Stimulated activated CD4-positive, alpha-beta T cell treated with anti-CD3 and anti-CD28 coated beads, Interleukin-12 subunit alpha, Interleukin-12 subunit beta, amount 100 ng/mL, for 48 hours (primary cell): ENCODE results near the gene TENM3.

ENCODE experiments used
- DNase-seq, 3 donors: peaks; one replicate each; pipeline ENCODE4 v3.0.0-alpha.2; 2020; ENCODE audit warnings: low read depth in 2 of 3, low spot score in 1 of 3

The TENM3 gene

GRCh38 chr4:182286035-182286434, 42.8 kb downstream of the TENM3 start:
- no peak for DNase-seq

- DNase-seq: no peak
Measured at GRCh38 chr4:182286931-182287330, 43.7 kb downstream of the TENM3 start.

DNA sequence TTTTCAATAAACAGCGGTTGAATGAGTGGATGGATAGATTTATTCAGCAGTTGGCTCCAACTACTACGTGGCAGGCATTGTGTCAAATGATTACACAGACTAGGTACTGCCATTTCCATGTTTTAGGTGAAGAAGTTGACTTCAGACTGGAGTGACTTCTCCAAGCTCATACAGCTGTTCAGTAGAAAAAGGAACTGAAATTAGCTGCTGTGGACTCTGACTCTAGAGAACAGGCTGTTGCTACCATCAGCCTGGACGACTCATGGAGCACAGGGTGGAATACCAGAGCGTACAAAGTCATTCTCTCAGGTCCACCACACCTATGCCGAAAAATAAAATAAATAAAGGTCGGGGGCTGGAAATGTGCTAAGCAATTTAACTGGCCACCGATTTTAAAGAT, 45.3 kb downstream of the TENM3 start:
- DNase-seq: no peak

- no peak for DNase-seq
Measured at GRCh38 chr4:182289809-182290208, 46.6 kb downstream of the TENM3 start.

- DNase-seq: no peak
Measured at GRCh38 chr4:182291175-182291574, 48.0 kb downstream of the TENM3 start.

- no peak for DNase-seq
Measured at GRCh38 chr4:182291597-182292270, 48.5 kb downstream of the TENM3 start.

DNA sequence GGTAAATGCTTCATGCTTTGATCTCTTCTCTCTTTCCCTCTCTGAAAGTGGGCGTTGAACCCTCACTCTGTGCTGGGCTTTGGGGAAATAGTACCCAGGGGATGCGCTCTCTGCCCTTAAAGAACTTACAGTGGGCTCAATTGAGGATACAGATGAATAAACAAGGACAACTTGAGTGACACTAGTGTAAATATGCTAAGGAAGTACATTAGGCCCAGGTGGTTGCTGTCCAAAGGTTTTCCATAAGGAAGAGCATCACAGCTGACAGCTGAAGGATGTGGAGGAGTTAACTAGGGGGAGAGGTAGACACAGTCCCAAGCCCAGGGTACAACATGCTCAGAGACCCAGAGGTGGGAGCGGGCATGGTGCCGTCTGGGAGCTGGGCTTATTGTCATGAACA, 49.4 kb downstream of the TENM3 start:
- no peak for DNase-seq

GRCh38 chr4:182293691-182294255, 50.6 kb downstream of the TENM3 start:
- no peak for DNase-seq

- DNase-seq: no peak
Measured at GRCh38 chr4:182294451-182294850, 51.2 kb downstream of the TENM3 start.

GRCh38 chr4:182297659-182298058, 54.5 kb downstream of the TENM3 start:
- DNase-seq: no peak

DNA sequence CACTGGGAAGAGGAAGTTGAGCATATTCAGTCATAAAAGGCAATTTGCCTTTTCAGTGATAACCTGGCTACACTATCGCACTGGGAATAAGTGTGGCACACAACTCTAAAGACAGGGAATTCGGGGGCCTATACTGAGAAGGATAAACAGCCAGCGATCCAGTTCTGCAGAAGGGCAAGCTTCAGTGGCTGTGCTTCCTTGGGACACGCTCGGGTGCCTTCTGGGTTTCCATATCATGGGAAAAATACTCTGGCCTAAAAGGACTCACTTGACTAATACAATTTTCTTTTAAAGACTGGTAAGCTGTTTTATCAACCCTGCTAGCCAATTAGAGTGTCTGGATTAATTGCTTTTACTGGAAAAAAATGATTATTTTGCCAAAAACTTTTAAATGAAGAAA, 58.5 kb downstream of the TENM3 start:
- DNase-seq: no peak

DNA sequence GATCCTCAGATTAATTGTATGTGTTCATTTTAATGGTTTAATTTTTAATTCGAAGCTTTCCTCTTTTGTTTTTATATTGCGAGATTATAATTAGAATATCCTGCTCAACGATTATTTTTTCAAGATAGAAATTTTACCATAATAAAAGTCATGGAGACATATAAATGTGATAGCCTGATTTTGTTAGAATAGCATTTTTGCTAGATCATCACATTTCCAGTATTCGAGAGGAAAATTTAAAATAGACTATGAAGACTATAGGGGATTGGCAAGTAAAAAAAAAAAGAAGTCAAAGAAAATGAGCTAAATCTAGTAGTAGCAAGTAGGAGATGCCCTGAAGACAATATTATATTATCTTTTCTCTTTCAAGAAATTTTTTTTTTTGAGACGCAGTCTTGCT, 60.6 kb downstream of the TENM3 start:
- DNase-seq: no peak

- no peak for DNase-seq
Measured at GRCh38 chr4:182306792-182307507, 63.7 kb downstream of the TENM3 start.

DNA sequence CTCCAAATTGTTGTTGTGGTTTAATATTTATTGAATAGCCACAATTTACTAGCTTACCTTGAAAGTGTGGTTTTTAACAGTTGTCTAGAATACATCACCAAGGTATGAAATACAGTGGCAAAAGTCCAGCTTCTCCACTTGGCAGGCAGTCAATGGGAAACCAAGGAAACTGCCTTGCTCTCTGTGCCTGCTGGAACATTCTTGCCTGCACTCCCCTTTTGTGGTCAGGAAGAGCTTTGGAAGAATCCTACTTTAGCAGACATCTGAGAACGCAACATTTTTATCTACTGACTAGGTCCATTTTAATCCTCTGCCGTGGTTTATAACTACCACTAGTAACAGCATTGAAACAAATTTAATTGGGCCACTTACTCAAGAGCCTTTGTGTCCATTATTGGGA, 64.5 kb downstream of the TENM3 start:
- DNase-seq: no peak

DNA sequence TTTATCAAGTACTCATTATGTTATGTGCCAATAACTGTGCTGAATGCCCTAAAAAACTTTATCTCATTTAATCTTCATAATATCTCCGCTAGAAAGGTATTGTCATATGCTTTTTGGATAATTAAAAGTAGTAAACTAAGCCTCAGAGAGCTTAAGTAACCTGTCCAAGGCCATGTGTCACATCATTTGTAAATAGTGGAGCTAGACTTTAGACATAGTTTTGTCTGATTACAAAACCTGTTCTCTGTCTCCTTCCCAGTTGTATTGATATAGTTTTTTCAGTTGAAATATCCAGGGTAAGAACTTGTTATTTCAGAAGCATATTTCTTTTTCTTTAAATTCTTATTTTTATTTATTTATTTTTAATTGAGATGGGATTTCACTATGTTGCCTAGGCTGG, 66.7 kb downstream of the TENM3 start:
- no peak for DNase-seq

- no peak for DNase-seq
Measured at GRCh38 chr4:182310316-182310715, 67.1 kb downstream of the TENM3 start.

DNA sequence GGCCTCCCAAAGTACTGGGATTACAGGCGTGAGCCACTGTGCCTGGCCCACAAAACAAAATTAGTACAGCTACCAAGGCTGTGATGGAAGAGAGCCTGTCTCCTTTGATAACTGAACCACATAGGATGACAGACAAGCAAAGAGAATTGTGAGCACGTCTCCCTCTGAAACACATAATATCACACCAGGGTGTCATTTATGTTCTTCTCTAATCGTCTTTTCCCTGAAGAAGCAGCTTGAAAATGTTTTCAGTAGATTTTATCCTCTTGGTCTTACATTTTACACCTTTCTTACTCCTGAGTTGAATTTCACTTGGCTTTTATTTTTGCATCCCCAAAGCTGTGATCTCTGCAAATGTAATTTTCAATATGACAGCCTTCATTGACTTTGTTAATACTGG, 67.8 kb downstream of the TENM3 start:
- DNase-seq: no peak

DNA sequence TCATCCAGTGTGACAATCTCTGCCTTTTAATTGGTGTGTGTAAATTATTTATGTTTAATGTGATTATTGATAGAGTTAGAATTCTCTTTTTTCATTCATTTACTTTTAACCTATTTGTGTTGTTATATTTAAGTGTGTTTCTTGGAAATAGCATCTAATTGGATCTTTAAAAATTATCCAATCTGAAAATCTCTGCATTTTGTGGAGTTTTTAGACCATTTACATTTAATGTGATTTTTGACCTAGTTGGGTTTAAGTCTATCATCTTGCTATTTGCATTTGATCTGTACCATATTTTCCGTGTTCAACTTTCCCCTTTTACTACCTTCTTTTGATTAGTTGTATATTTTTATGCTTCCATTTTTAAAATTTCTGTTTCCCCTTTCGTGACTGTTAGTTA, 71.3 kb downstream of the TENM3 start:
- no peak for DNase-seq

- DNase-seq: no peak
Measured at GRCh38 chr4:182318256-182318655, 75.1 kb downstream of the TENM3 start.

- no peak for DNase-seq
Measured at GRCh38 chr4:182320092-182320491, 76.9 kb downstream of the TENM3 start.

DNA sequence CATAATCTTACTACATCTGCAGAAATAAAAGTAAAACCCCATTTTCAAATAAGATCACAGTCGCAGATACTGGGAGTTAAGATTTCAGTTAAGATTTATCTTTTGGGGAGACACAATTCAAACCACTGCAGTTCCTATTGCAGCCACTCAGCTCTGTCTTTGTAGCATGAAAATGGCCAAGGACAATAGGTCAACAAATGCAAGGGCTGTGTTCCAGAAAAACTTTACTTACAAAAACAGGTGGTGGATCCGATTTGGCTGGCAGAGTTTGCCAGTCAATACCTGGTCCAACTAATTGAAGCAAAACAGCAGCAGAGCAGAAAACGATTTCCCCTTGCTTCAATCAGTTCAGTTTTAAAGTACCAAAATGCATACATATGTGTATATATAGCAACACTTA, 77.4 kb downstream of the TENM3 start:
- DNase-seq: no peak

- DNase-seq: no peak
Measured at GRCh38 chr4:182324282-182324681, 81.1 kb downstream of the TENM3 start.

DNA sequence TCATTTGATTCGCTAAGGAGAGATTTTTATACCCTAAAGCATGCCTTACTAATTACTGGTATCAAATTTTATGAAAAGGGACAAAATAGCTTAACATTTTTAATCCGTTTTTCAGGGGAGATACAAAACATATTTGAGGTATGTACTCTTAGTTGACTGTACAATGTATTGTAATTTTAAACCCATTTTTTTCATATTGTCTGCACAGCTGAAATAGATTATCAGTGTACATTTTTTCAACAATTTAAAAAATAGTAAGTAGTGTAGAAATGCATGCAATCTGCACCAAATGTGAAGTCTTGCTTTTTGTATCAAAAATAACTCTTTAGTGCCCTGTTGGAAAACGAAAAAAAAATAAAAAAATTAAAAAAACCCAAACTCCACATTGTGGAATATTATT, 82.2 kb downstream of the TENM3 start:
- DNase-seq: no peak
